Mesenteric fat pad (tissue), 1 donor: ENCODE measurements around the gene CBLN4. TPM values are rescaled to one million over a fixed set of nuclear protein-coding genes. Genes with fewer than 3 reads are reported as not detected.

Experiments
- DNase-seq: peaks from one replicate; pipeline ENCODE4 v3.0.0-alpha.2; 2020; ENCODE audit warnings: low spot score
- total RNA-seq: library from RNA; stranded (reverse); fragmentation: NEBNext Ultra II Directional; extraction: Animal tissue kit (Norgen Biotek cat#: 25700); gene quantifications from one replicate; pipeline ENCODE4 v1.2.1, GENCODE V29; 2021
- donor health status: DM: yes; HTN: yes; CAD: no.

CBLN4 gene
- total RNA-seq, 1 donor from 2014 or later = 0.32 TPM

DNA sequence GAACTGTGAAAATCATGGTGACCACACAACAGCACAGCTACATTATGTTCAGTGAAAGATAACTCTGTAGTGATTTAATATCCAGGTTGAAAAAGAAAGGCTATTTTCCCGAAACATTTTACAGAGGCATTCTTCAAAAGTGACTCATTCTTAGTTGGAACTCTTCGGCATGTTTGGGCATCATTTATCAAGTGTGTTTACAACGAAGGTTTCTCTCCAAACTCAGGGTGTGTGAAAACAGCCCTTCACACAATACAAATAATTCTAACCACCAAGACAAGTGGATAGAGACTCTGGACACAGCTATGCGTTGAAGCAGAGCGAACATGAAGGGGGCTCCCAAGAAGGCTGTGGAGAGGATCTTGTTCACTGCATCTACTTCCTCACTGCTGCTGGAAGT, 57.6 kb downstream of the CBLN4 start:
- DNase-seq = no peak

Other genes starting within 250 kb of the CBLN4 start
- gene MC3R, start 243.2 kb upstream of the CBLN4 start, total RNA-seq = not detected